ENCODE measurements around the gene AP4M1. TPM values are rescaled to one million over a fixed set of nuclear protein-coding genes. Genes with fewer than 3 reads are reported as not detected.

The AP4M1 gene
- total and polyA plus RNA-seq, 9 of the 15 experiments (the other 6 are each of a cell fraction or from before 2014, with no cell fraction given), result 1.3 to 30.9 (median 14.1) TPM

DNA sequence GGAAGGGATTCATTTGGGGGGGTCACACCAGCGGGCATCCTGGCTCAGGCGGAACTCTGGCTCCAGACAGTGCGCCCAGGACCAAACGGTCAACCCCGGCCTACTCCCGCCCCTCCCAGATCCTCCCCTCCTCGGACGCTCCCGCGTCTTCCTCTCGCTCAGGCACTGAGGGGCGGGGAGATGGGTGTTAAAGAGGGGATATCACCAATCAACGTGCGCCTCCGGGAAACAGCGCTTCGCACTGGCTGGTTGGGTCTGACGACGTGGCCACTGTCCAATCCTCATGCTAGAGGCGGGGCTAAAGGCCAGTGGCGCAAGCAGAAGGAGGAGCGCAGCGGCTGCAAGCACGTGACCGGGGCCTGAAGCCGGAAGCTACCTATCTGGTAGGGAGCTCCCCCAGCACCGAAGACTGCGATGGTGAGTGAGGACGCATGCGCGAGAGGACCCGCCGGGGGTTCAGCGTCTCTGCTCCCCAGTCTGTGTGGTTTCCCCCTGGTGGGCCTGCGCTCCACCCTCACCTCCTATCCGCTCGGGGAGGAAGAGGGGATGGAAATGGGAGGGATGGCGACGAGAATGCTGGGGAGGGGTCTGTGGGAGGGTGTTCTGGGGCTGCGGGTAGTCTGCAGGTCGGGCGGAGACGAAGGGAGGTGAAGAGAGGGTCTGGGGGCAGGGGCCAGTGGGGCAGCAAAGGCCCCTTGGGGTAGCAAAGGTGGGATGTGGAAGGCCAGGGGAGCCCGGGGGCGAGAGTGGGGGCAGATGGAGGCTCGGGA lies 47.3 kb downstream of the AP4M1 start, which contains the start of gene LAMTOR4 (continued):
- TF ChIP-seq, protein P1, sequence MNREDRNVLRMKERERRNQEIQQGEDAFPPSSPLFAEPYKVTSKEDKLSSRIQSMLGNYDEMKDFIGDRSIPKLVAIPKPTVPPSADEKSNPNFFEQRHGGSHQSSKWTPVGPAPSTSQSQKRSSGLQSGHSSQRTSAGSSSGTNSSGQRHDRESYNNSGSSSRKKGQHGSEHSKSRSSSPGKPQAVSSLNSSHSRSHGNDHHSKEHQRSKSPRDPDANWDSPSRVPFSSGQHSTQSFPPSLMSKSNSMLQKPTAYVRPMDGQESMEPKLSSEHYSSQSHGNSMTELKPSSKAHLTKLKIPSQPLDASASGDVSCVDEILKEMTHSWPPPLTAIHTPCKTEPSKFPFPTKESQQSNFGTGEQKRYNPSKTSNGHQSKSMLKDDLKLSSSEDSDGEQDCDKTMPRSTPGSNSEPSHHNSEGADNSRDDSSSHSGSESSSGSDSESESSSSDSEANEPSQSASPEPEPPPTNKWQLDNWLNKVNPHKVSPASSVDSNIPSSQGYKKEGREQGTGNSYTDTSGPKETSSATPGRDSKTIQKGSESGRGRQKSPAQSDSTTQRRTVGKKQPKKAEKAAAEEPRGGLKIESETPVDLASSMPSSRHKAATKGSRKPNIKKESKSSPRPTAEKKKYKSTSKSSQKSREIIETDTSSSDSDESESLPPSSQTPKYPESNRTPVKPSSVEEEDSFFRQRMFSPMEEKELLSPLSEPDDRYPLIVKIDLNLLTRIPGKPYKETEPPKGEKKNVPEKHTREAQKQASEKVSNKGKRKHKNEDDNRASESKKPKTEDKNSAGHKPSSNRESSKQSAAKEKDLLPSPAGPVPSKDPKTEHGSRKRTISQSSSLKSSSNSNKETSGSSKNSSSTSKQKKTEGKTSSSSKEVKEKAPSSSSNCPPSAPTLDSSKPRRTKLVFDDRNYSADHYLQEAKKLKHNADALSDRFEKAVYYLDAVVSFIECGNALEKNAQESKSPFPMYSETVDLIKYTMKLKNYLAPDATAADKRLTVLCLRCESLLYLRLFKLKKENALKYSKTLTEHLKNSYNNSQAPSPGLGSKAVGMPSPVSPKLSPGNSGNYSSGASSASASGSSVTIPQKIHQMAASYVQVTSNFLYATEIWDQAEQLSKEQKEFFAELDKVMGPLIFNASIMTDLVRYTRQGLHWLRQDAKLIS (CRISPR knock-in tag; IDR thresholded peaks at IDR 0.05), result no peak
- TF ChIP-seq L3MBTL2 (IDR thresholded peaks at IDR 0.05), result peak; percentile 90
- TF ChIP-seq CBFB (CRISPR knock-in tag; IDR thresholded peaks at IDR 0.05), result peak; percentile 72
- TF ChIP-seq SMARCA4 (IDR thresholded peaks at IDR 0.05), result peak; percentile 11; the same call in 1 of the 2 replicates
- peak; percentile 67 for TF ChIP-seq MEIS2 (IDR thresholded peaks at IDR 0.05; ENCODE audit: partially characterized antibody)
- TF ChIP-seq MAZ (CRISPR knock-in tag; conservative IDR thresholded peaks at IDR 0.05 in 1 of 2, IDR thresholded peaks at IDR 0.05 in 1 of 2), result peak; percentile 88 to 97
- TF ChIP-seq, protein P2, sequence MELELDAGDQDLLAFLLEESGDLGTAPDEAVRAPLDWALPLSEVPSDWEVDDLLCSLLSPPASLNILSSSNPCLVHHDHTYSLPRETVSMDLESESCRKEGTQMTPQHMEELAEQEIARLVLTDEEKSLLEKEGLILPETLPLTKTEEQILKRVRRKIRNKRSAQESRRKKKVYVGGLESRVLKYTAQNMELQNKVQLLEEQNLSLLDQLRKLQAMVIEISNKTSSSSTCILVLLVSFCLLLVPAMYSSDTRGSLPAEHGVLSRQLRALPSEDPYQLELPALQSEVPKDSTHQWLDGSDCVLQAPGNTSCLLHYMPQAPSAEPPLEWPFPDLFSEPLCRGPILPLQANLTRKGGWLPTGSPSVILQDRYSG (tag; conservative IDR thresholded peaks at IDR 0.05; ENCODE audit: low read depth), result no peak
- no peak for TF ChIP-seq ZNF551 (CRISPR knock-in tag; IDR thresholded peaks at IDR 0.05)
- peak; percentile 82 for TF ChIP-seq ETV5 (CRISPR knock-in tag; IDR thresholded peaks at IDR 0.05; ENCODE audit: low read depth)
- TF ChIP-seq NFRKB (IDR thresholded peaks at IDR 0.05; ENCODE audit: low read depth), result 0 out of 2 replicates have a peak, but pooled peaks have one; percentile 11
- TF ChIP-seq, protein P3, sequence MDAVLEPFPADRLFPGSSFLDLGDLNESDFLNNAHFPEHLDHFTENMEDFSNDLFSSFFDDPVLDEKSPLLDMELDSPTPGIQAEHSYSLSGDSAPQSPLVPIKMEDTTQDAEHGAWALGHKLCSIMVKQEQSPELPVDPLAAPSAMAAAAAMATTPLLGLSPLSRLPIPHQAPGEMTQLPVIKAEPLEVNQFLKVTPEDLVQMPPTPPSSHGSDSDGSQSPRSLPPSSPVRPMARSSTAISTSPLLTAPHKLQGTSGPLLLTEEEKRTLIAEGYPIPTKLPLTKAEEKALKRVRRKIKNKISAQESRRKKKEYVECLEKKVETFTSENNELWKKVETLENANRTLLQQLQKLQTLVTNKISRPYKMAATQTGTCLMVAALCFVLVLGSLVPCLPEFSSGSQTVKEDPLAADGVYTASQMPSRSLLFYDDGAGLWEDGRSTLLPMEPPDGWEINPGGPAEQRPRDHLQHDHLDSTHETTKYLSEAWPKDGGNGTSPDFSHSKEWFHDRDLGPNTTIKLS (IDR thresholded peaks at IDR 0.05; ENCODE audit: borderline replicate concordance, low read depth), result peak; percentile 21; the same call in 1 of the 2 replicates
- TF ChIP-seq, protein P4, sequence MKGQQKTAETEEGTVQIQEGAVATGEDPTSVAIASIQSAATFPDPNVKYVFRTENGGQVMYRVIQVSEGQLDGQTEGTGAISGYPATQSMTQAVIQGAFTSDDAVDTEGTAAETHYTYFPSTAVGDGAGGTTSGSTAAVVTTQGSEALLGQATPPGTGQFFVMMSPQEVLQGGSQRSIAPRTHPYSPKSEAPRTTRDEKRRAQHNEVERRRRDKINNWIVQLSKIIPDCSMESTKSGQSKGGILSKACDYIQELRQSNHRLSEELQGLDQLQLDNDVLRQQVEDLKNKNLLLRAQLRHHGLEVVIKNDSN (CRISPR knock-in tag; IDR thresholded peaks at IDR 0.05), result peak; percentile 98
- TF ChIP-seq RBM34 (IDR thresholded peaks at IDR 0.05; ENCODE audit: borderline replicate concordance, insufficient read depth, low read length), result no peak
- TF ChIP-seq HDAC1 (IDR thresholded peaks at IDR 0.05), result peak in 1 of 2 experiments; percentile 90; a peak in 2 of 4 replicates

Data from K562 (cell line).